ENCODE measurements around the gene HELZ2. TPM values are rescaled to one million over a fixed set of nuclear protein-coding genes. Genes with fewer than 3 reads are reported as not detected.

Gene HELZ2
- total RNA-seq, 4 donors from 2014 or later, result 16.3 to 33.7 (median 24.7) TPM

GRCh38 chr20:63568986-63569949 lies 4.8 kb downstream of the HELZ2 start:
- Histone ChIP-seq H3K4me3 (no peak overlapping the region), H3K4me1 (peaks cover 0 to 18% (median 10%) of the 10 kb centered on the region in 4 donors), H3K27ac (no peak overlapping the region), H3K27me3 (no peaks in the 10 kb centered on the region), H3K9me3 (no peaks in the 10 kb centered on the region), H3K36me3 (peaks cover 0 to 70% (median 0%) of the 10 kb centered on the region in 3 donors)
- no peak for DNase-seq (ENCODE audit: low spot score in 2 of 2)
- TF ChIP-seq EP300 (IDR thresholded peaks at IDR 0.05), result no peak
- no peak for TF ChIP-seq CTCF (IDR thresholded peaks at IDR 0.05)
- no peak for TF ChIP-seq POLR2A (IDR thresholded peaks at IDR 0.05)
- WGBS, 2 donors, result 83 to 87% methylated on average over 20 to 42 of the region's 46 CpGs

GRCh38 chr20:63568170-63568981 lies 5.7 kb downstream of the HELZ2 start:
- DNase-seq (ENCODE audit: low spot score in 2 of 2), result no peak
- TF ChIP-seq POLR2A (IDR thresholded peaks at IDR 0.05), result no peak
- H3K4me1 ChIP-seq, result peaks cover 0 to 14% (median 7%) of the 10 kb centered on the region in 4 donors
- H3K9me3 ChIP-seq, result no peaks in the 10 kb centered on the region
- H3K27me3 ChIP-seq, result no peaks in the 10 kb centered on the region
- peak overlapping the region in 1 of 4 donors; percentile 18 for H3K4me3 ChIP-seq
- no peak overlapping the region for H3K27ac ChIP-seq
- WGBS, 2 donors, result 85 to 88% methylated on average over 38 to 41 of the region's 43 CpGs
- H3K36me3 ChIP-seq, result peaks cover 0 to 79% (median under 1%) of the 10 kb centered on the region in 3 donors

- Histone ChIP-seq H3K4me1 (peaks cover 0 to 6% (median 1%) of the 10 kb centered on the region in 4 donors), H3K9me3 (no peaks in the 10 kb centered on the region), H3K36me3 (peaks cover 3 to 86% (median 3%) of the 10 kb centered on the region in 3 donors), H3K27ac (no peak overlapping the region), H3K4me3 (peak overlapping the region in 1 of 4 donors; percentile 18), H3K27me3 (no peaks in the 10 kb centered on the region)
- 88 to 89% methylated on average over 34 to 35 of the region's 37 CpGs for WGBS, 2 donors
- DNase-seq (ENCODE audit: low spot score in 2 of 2), result peak in 1 of 2 donors; percentile 28
- no peak for TF ChIP-seq CTCF (IDR thresholded peaks at IDR 0.05)
- no peak for TF ChIP-seq EP300 (IDR thresholded peaks at IDR 0.05)
- no peak for TF ChIP-seq POLR2A (IDR thresholded peaks at IDR 0.05)
Observed at GRCh38 chr20:63567386-63568169, 6.5 kb downstream of the HELZ2 start.

DNA sequence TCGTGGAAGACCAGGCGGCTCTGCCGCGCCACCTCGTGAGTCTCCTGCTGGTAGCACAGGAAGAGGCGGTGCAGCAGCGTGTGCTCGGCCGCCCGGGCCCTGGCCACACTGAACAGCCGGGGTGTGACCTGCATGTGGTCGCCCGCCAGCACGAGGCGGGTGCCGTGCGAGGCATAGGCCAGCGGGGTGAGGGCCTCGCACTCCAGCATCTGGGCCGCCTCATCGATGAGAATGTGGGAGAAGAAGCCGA lies 7.0 kb downstream of the HELZ2 start:
- Histone ChIP-seq H3K27me3 (no peaks in the 10 kb centered on the region), H3K4me3 (no peak overlapping the region), H3K4me1 (peaks cover 0 to 1% (median 0%) of the 10 kb centered on the region in 4 donors), H3K9me3 (no peaks in the 10 kb centered on the region), H3K27ac (no peak overlapping the region), H3K36me3 (peaks cover 3 to 86% (median 6%) of the 10 kb centered on the region in 3 donors)
- TF ChIP-seq EP300 (IDR thresholded peaks at IDR 0.05) (no peak), POLR2A (IDR thresholded peaks at IDR 0.05) (no peak), CTCF (IDR thresholded peaks at IDR 0.05) (no peak)
- no peak for DNase-seq (ENCODE audit: low spot score in 2 of 2)
- WGBS, 2 donors, result 89 to 94% methylated on average over 17 of the region's 22 CpGs
